ENCODE data around the gene YBEY.

YBEY gene

DNA sequence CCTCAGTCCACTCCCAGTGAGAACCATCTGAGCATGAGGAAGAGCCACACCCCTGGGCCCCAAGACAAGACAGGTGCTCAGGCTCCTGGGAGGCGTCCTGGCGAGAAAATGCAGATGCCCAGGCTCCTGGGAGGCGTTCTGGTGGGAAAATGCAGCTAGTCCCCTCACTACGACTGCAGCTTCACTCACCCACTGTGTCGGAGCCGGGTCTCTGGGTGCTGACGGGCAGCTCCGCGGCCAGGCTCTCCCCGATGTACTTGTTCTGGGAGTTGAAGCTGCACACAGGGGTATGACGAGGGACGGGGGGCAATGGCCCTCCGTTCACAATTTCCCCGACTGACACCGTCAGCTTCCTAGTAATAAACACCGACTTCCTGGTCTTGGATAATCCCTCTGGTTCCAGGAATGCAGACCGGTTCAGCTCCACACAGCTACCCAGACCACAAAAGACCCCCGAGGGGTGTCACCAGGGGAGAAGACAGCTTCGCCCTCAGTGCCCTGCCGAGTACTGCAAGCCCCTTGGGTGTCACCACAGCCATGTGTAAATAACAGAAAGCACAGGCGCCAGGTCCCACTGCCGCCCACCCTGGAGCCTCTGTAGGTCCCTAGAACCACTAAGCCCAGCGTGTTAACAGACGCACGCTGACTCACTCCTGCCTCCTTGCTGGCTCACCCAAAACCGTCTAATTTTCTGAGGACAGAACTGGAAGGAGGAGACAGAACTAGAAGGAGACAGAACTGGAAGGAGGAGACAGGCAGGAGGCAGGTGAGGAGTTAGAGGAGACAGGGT lies 20.2 kb upstream of the YBEY start:
- DNase-seq, result no peak

DNA sequence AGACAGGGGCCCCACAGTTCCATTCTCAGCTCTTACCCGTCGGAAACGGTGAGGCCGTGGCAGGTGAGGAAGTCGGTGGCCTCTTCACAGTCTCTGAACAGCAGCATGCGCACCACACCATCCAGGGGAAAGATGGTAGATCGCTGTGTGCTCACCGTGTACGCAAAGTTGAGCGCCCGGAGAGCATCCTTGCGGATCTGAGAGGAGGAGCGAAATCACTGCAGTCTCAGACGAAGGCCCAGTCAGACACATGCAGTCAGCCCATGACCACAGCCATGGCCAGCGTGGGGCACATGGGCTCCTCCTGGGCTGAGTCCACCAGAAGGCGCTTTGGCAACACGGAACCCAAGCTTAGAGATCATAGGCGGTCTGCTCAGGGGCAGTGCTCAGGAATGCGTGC lies 19.2 kb upstream of the YBEY start:
- no peak for DNase-seq

DNA sequence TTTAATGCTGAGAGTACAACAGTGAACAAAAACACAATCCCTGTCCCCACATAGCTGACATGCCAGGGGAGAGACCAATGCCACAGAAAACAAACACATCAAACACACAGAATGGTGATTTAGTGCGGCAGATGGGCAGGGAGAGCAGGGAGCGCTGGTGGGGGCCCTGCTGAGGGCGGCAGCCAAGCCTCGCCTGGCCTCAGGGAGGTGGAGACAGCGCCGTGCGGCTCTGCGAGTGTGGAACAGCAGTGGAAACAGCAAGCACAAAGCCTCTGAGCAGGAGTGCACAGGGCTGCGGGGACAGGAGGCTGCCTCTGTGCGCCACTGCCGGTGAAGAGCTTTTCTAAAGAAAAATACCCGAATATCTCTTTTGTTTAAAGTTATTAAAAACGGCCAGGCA lies 17.8 kb upstream of the YBEY start:
- no peak for DNase-seq

DNA sequence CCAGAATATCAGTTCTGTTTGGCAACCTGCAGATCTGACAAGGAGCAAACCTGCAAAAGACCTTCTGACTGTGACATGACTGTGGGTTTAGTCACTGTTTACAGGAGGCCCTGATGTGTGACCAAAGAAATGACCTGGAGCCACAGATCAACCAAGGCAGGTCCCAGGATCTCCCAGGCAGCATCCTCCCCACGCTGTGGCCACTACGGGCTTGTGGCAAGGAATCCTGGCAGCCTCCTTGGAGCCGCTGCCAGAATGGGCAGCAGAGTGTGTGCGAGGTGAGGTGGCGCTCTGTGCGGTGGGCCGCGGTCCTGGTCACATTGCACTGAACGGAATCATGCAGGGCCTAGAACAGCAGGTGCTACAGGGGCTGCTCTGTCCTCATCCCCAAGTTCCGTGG lies 16.7 kb upstream of the YBEY start:
- DNase-seq, result no peak

DNA sequence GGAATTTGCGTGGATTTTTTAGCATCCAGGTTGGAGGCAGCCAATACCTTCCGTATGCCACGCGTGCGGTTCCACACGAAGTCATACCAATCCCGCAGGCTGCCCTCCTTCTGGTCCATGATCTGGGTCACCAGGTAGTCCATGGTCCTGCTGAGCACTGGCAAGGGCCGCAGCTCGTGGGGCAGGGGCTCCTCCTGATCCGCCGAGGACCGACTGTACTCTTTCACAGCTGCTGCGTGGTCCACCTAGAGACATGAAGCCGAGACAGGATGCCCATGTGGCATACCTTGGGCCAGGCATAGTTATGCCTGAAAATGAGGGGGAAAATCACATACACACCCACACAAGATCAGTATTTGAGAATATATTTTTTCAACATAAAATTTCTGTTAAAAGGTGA lies 12.8 kb upstream of the YBEY start:
- no peak for DNase-seq

DNA sequence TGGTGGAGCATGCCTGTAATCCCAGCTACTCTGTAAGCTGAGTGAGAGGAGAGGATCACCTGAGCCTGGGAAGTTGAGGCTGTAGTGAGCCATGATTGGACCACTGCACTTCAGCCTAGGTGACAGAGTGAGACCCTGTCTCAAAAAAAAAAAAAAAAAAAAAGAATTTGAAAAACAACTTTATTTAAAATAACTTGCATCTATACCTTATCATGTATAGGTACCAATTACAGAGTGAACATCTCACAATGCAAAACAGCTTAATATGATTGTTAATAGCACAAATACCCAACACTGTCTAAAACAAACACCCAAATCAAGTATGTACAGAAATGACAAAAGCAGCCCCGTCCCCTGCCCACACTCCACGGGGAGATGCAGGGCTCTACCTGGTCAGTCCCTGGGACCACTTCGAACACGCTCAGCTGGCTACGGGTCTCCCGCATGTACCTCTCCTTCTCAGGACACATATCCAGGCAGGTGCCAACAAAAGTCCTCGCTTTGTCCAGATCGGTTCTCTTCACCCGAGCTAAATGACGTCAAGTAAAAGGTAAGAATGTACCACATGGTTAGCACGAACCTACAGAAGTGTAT lies 11.2 kb upstream of the YBEY start:
- DNase-seq, result no peak

DNA sequence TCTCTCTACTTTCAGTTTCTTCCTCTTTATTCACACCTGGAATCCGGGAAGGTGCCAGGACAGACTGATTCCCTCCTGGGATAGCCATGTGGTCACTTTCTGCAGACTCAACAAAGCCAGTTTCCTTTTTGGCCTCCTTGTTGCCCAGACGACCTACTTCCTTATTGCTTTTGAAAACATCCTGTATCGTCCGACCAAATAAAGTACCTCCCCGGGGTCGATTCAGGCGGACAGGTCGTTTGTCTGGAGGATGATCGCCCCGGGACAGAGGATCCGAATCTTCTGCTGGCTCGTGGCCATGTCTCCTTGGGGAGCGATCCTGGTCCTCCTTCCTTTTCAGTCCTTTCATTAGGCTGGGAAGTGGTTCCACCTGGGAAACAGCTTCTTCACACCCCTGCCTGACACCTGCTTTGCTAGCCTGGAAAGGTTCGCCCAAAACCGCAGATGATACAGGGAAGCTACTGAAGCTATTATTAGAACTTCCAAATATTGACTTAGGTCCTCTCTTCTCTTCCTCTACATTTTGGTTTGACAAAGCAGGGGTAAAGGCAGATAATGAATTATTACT lies 2.0 kb upstream of the YBEY start:
- no peak for DNase-seq

DNA sequence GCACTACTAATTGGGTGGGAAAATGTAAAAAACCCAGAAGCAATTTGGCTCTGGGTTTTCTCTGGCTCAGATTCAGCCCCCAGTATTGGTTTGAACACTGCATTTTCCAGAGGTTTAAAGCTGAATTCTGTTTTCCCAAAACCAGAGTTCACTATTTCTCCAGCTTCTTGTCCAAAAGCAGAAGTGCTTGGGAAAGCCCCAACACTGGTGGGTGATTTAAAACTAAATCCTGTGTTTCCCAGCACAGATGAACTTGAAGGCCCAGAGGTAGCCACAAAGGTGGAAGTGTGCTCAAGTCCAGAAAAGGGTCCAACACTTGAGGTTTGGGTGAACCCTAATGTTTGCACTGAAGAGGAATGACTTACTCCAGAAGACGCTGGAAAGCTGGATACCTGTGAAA lies 1.4 kb upstream of the YBEY start:
- no peak for DNase-seq

DNA sequence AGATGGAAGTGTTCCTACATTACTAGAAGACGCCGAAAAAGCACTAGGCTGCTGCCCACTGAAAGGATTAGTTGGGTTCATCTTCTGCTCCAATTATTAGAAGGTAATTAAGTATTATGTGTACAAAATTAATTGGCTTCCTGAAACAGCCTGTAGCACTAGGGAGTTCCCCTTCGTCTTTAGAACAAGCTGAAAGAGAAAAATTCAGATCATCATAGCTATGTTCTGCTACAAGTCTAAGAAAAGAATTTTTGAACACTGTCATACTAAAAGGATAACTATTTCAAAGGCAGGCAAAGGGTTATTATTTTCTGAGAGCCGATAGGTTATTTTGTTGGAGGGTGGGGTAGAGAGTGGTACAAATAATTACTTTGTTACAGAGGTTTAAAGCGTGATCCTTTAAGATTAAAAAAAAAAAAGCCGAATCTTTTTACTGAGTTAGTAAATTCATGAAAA lies 908 bp upstream of the YBEY start, which contains the start of gene MCM3AP:
TSS of gene MCM3AP (minus strand) at position 406 of the 456 bp plus-strand sequence. CDS start at position 81, 325 bp downstream.
- DNase-seq, result no peak

DNA sequence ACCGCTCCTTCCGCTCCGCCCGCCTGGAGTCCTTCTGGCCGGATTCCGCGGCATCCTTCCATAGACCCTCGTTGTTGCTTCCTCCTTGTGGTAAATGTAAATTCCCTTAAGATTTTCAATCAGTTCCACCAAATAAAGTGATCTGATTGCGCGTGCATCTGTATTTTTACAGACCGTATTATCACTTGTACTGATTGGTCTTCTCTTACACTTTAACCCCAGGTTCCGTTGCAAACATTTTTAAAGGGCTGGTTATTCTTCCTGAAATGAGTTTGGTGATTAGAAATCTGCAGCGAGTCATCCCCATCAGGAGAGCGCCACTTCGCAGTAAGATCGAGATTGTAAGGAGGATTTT lies 483 bp downstream of the YBEY start:
- DNase-seq, result no peak

DNA sequence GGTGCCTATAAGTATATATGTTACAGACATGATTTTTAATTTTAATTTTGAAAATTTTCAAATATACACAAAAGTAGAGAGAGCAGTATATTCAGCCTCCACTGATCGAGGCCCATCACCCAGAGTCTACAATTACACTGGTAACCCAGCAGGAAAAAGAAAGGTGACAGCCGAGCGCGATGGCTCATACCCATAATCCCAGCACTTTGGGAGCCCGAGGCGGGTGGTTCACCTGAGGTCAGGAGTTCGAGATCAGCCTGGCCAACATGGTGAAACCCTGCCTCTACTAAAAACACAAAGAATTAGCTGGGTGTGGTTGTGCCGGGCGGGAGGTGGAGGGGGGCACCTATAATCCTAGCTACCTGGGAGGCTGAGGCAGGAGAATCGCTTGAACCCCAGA lies 1.4 kb downstream of the YBEY start:
- no peak for DNase-seq

DNA sequence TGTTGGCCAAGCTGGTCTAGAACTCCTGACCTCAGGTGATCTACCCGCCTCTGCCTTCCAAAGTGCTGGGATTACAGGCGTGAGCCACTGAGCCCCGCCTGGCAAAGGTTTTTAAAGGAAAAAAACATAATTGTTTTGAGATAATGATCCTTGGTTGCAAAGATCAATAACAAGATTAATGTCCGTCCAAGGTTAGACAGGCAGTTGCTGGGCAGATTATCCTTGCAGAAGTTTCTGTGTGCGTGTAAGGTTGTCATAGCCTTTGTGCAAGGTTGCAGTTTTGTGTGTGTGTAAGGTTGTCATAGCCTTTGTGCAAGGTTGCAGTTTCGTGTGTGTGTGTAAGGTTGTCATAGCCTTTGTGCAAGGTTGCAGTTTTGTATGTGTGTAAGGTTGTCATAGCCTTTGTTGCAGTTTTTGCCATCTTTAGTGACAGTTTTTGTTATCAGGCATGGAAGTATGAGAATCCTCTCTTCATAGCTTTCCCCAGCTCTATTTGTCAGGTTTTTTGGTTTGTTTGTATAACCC lies 3.6 kb downstream of the YBEY start:
- no peak for DNase-seq

DNA sequence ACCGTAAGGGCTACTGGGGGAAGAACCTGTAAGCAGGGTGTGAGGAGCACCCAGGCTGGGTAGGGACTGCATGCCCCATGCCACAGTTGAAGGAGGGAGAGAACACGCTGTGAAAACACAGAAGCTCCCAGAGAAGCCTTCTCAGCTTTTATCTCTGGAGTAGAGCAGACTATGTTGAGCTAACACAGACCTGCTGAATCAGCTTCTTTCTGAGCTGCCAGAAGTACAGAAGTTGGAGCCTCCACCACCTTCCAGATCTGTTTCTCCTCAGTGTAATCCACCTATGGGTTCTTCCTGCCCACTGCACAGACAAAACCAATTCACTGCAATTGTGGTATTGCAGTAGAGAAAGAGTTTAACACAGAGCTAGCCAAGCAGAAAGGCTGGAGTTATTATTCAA lies 5.4 kb downstream of the YBEY start:
- no peak for DNase-seq

DNA sequence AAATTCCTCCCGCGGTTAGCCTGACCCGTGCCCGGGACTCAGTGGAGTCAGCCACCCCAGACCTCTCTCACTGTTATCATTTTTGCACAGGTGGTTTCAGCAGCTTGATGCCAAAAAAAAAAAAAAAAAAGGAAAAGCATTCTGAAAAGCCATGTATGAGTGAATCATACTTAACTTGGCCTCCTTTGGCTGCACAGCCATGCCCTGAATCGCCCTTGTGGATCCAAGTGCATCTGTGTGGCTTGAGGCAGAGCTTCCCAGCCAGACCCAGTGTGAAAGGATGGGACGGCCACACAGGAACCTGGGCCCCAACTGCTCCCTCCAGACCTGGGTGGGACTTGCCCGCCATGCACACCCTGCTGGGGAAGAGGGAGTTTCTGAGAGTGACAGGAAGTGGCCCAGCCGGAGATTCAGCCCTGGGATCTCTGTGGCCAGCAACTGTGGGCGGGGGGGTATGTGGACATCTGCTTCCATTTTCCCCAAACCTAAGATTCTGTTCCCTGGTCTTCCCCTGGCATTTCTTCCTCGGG lies 8.6 kb downstream of the YBEY start:
- no peak for DNase-seq

DNA sequence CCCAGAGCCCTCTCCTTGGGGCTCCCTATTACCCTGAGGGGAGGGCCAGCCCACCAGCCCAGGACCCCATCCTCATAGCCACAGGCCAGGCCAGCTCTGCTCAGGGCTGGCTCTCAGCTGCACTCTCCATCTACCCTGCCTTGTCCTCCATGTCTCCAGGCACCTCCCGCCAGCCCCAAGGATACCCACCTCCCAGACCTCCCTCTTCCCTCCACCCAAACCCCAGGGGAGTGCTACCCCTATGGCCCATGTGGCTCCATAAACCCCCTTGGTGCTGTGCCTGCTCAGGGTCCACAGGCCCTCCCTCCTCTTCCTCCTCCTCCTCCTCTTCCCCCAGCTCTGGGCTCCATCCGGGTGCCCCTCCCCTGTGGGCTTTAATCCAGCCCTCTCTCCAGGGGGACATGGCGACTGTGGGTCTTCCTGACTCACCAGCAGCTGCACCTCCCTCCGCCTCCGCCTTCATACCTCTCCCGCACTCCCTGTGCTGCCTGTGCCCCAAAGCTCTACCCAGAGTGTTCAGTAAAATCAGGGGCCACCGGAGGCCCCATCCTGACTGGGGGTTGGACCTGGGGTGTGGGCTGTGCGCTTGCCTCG lies 9.1 kb downstream of the YBEY start:
- no peak for DNase-seq

DNA sequence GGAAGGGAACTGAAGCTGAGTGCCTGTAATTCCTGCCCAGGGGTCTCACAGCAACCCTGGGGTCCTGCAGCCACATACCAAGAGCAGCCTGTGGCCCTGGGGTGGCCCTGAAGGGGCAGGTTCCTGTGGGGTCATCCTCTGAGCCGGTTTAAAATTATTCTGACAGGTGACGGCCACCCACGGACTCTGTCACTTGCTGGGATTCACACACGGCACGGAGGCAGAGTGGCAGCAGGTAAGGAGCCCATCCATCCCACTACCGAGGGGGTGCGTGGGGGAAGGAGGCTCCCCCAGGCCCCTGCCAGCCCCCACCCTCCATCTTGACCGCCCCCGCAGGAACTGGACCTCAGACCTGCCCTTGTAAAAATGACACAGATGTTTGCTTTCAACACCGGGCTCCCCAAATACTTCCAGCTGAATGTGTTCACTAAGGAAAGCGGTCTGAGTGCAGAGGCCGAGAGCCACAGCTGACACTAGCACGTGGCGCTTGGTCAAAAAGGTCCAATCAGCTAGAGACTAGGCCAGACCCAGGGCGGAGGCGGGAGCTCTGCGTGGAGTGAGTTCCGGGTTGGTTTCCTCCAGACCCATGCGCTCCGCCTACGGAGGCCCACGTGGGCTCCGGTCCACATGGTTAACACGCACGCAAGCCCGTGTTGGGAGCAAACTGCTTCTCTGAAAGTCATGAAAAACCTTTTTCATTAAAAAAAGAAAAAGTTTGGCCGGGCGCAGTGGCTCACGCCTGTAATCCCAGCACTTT lies 10.0 kb downstream of the YBEY start:
- DNase-seq, result no peak

DNA sequence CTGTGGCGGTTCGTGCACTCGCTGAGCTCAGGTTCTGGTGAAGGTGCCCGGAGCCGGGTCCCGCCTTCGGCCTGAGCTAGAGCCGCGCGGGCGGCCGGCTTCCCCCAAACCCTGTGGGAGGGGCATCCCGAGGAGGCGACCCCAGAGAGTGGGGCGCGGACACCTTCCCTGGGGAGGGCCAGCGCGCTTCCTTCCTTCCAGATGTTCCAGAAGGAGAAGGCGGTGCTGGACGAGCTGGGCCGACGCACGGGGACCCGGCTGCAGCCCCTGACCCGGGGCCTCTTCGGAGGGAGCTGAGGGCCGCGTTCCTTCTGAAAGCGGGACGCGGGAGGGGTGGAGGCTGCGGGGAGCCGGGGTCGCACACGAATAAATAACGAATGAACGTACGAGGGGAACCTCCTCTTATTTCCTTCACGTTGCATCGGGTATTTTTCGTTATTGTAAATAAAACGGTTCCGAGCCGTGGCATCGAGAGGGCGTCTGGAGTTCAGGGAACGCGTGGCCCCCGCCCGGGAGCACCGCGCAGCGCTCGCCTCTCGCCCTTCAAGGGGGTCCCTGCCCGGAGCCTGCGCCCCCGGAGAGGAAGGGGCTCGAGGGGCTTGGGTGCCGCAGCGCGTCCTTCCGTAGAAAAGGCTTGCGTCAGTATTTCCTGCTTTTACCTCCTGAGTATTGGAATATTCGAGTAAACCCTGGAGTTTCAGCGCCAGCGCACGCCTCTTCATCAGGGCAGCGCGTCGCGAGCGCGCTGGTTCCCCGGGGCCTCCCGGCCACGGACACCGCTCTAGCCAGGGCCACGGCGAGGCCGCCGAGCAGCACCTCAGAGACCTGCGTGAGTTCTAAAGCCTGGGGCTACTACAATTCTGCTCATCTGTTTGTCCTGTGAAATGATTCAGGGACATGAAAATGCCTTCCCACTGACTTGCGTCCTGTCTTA lies 11.5 kb downstream of the YBEY start:
- no peak for DNase-seq

DNA sequence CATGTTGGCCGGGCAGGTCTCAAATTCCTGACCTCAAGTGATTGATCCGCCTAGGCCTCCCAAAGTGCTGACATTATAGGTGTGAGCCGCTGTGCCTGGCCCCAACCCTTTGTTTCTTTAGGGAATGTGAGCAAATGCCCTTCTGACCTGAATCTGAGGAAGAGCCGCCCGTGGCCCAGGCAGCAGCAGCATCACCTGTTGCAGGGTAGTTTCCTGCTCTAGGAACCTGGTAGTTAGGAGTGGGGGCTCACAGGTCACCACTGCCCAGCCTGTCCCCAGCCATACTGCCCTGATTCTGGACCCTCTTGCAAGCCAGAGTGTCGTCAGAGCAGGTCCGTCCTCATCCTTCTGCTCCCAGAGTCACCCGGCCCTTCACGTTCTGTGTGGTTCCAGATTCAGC lies 13.0 kb downstream of the YBEY start:
- no peak for DNase-seq

DNA sequence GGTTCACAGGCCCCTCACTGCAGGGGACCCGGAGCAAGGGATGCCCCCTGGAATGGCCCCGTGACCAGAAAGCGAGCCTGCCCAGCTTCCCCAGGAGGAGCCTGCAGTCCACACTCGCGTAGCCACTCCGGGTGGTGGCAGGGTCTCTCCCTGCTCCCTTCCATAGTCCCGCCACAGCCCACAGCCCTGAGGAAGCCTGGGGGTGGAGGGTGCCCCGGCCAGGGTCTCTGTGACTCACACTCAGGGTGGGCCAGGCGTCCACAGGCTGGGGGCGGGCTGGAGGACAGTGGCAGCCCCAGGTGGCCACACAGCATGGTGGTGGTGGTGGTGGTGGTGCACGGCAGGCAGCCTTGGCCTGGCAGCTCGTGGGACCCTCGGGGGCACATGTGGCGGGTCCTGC lies 15.6 kb downstream of the YBEY start:
- DNase-seq, result no peak

DNA sequence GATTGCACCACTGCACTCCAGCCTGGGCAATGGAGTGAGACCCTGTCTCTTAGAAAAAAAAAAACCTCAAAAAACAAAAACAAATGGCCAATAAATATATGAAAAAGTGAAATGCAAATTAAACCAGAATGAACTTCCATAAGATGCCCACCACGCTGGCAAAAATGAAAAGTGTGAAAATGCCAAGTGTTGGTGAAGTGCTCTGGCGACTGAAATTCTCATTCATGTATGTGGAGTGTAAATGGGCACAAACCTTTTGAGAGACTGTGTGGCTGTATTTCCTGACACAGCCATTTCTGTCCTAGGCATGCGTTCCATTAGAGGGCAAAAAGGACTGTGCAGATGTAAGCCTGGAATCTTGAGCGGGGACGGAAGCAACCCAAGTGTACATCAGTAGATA lies 18.3 kb downstream of the YBEY start:
- DNase-seq, result no peak

DNA sequence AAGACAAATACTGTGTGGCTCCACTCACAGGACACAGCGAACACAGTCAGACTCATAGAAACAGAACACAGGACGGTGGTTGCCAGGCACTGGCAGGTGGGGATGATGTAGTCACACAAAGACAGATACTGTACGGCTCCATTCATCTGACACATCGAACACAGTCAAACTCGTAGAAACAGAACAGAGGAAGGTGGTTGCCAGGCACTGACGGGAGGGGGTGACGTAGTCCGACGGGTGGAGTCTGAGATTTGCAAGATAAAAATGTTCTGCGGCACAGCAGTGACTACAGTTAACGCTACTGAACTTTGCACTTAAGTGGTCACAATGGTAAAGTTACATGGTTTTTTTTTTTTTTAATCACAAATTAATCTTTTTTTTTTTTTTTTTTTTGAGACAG lies 18.8 kb downstream of the YBEY start:
- no peak for DNase-seq

DNA sequence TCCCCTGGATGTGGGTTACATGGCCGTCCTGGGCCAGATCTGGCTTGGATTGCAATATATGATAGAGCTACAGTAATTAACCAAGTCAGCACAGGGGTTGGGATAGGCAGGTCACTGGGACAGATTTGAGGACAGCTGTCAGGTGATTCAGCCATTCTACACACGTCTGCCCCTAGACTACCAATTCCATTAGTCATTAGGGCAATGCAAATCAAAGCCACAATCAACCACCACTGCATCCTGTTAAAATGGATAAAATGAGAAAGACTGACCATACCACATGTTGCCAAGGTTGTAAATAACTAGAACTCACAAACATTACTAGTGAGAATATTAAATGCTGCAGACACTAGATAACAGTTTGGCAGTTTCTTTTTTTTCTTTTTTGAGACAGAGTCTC lies 21.5 kb downstream of the YBEY start:
- DNase-seq, result no peak
